PFSK-1 (cell line): ENCODE data around the gene MCM10.

ENCODE experiments used
- POLR2AphosphoS5 ChIP-seq: IDR thresholded peaks from 2 replicates; pipeline ENCODE4 v1.6.1; 2012; ENCODE audit warnings: low read depth, mild to moderate bottlenecking, control low read depth, low read length, moderate library complexity
- REST ChIP-seq, 2 experiments: IDR thresholded peaks; 2 replicates each; pipeline versions ENCODE4 v1.6.1 to v1.8.0; 2011 to 2012; ENCODE audit warnings: low read depth in 2 of 2, low read length in 2 of 2, control low read depth in 1 of 2, inconsistent platforms in 1 of 2, mild to moderate bottlenecking in 1 of 2, moderate library complexity in 1 of 2; ENCODE audit not compliant: insufficient read depth in 1 of 2
- SIN3A ChIP-seq: IDR thresholded peaks from 2 replicates; pipeline ENCODE4 v1.6.1; 2012; ENCODE audit warnings: mild to moderate bottlenecking, low read length, moderate library complexity, borderline replicate concordance; ENCODE audit not compliant: insufficient read depth
- TAF1 ChIP-seq: IDR thresholded peaks from 2 replicates; pipeline ENCODE4 v1.6.1; 2012; ENCODE audit warnings: low read length, control low read depth, borderline replicate concordance; ENCODE audit not compliant: insufficient read depth

GRCh38 chr10:13195016-13195415 is 33.7 kb downstream of the MCM10 start:
- TF ChIP-seq SIN3A (no peak), REST (IDR thresholded peaks at IDR 0.05; ENCODE audit: insufficient read depth in 1 of 2, low read depth in 2 of 2, low read length in 2 of 2) (no peak), POLR2AphosphoS5 (no peak), TAF1 (no peak)
